PC-3 (cell line): Measurements from ENCODE around the gene JAKMIP2. TPM values are rescaled to one million over a fixed set of nuclear protein-coding genes. Genes with fewer than 3 reads are reported as not detected.

ENCODE experiments used
- ATAC-seq: fragments of 200-7000 bp; cut with Tn5 transposase; 2 replicates; pipeline ENCODE4 v1.9.1; 2020; ENCODE audit warnings: mild to moderate bottlenecking, moderate library complexity
- BruUV-seq: library from RNA; stranded (reverse); fragments of 400-500 nt; replicated peaks from 2 replicates; lab custom pipeline; 2021; lab: Mats Ljungman, UMichigan
- CTCF ChIA-PET: fragments of 300-600 bp; sonication (Branson Sonifier 250); formaldehyde crosslinking; loops from one replicate; lab custom pipeline; 2022; ENCODE audit warnings: antibody characterized with exemption; lab: Charles Lee
- POLR2A ChIA-PET: fragments of 300-600 bp; sonication (Branson Sonifier 250); formaldehyde crosslinking; loops from one replicate; lab custom pipeline; 2022; ENCODE audit warnings: antibody characterized with exemption; ENCODE audit not compliant: unreplicated experiment; lab: Charles Lee
- DNase-seq: peaks from one replicate; pipeline ENCODE4 v3.0.0-alpha.2; 2015
- H2AFZ ChIP-seq: fragments of 300-600 bp; sonication (generic); 2 replicates; pipeline ENCODE4 v1.6.0; 2016; ENCODE audit warnings: antibody characterized with exemption, low read length
- H3F3A ChIP-seq: fragments of 300-600 bp; sonication (generic); one replicate; pipeline ENCODE4 v1.6.0; 2017; ENCODE audit warnings: antibody characterized with exemption, low read length, control low read depth, mild to moderate bottlenecking; ENCODE audit not compliant: unreplicated experiment
- H3K27ac ChIP-seq: fragments of 300-600 bp; sonication (generic); 2 replicates; pipeline ENCODE4 v1.5.1; 2016; ENCODE audit warnings: mild to moderate bottlenecking, low read length
- H3K27me3 ChIP-seq: fragments of 300-600 bp; sonication (generic); 2 replicates; pipeline ENCODE4 v1.6.1; 2016; ENCODE audit warnings: low read length, mixed read lengths
- H3K36me3 ChIP-seq: fragments of 300-600 bp; sonication (generic); 2 replicates; pipeline ENCODE4 v1.6.1; 2016; ENCODE audit warnings: low read depth, mixed run types, low read length, mixed read lengths
- H3K4me1 ChIP-seq: fragments of 300-600 bp; sonication (generic); 2 replicates; pipeline ENCODE4 v1.5.1; 2016; ENCODE audit warnings: low read length; ENCODE audit not compliant: insufficient read depth
- H3K4me2 ChIP-seq: fragments of 300-600 bp; sonication (generic); 2 replicates; pipeline ENCODE4 v1.6.0; 2016; ENCODE audit warnings: low read length
- H3K4me3 ChIP-seq: fragments of 300-600 bp; sonication (generic); 2 replicates; pipeline ENCODE4 v1.5.1; 2016; ENCODE audit warnings: mild to moderate bottlenecking, low read length, mixed read lengths
- H3K79me2 ChIP-seq: fragments of 300-600 bp; sonication (generic); 2 replicates; pipeline ENCODE4 v1.6.1; 2017; ENCODE audit warnings: low read length, mixed read lengths
- H3K9ac ChIP-seq: fragments of 300-600 bp; sonication (generic); 2 replicates; pipeline ENCODE4 v1.6.0; 2016; ENCODE audit warnings: mild to moderate bottlenecking, low read length
- H3K9me2 ChIP-seq: fragments of 300-600 bp; sonication (generic); replicated peaks from 2 replicates; pipeline ENCODE4 v1.6.1; 2016; ENCODE audit warnings: mixed run types, low read length, mixed read lengths
- H3K9me3 ChIP-seq: fragments of 300-600 bp; sonication (generic); 2 replicates; pipeline ENCODE4 v1.6.1; 2016; ENCODE audit warnings: low read length, mixed read lengths
- H4K20me1 ChIP-seq: fragments of 300-600 bp; sonication (generic); 2 replicates; pipeline ENCODE4 v1.6.1; 2016; ENCODE audit warnings: low read length, mixed read lengths
- EZH2 ChIP-seq: fragments of 300-600 bp; sonication (generic); IDR thresholded peaks from one replicate; pipeline ENCODE4 v1.6.1; 2017; ENCODE audit warnings: antibody characterized with exemption, mild to moderate bottlenecking, low read length; ENCODE audit not compliant: unreplicated experiment
- EZH2phosphoT487 ChIP-seq: fragments of 300-600 bp; sonication (generic); IDR thresholded peaks from 2 replicates; pipeline ENCODE4 v1.6.1; 2018; ENCODE audit warnings: mild to moderate bottlenecking, antibody characterized with exemption, low read length, borderline replicate concordance
- intact Hi-C: fragments of 100-400 bp; cut with micrococcal nuclease; formaldehyde crosslinking; loops from 2 replicates; pipeline ENCODE4 v1.9.0; 2023
- total RNA-seq: library from RNA; depleted of rRNA; stranded (reverse); fragments of >200 nt; gene quantifications from 2 replicates; pipeline ENCODE4 v1.2.3, GENCODE V29; 2014
- TF ChIP-seq, protein P1 (sequence below): fragments of 300-600 bp; sonication (generic); conservative IDR thresholded peaks from 2 replicates; pipeline ENCODE4 v1.5.1; 2017; ENCODE audit warnings: antibody characterized with exemption, low read depth, mild to moderate bottlenecking, low read length

Gene JAKMIP2
- total RNA-seq, 1 experiment from 2014 or later: 0.15 TPM

DNA sequence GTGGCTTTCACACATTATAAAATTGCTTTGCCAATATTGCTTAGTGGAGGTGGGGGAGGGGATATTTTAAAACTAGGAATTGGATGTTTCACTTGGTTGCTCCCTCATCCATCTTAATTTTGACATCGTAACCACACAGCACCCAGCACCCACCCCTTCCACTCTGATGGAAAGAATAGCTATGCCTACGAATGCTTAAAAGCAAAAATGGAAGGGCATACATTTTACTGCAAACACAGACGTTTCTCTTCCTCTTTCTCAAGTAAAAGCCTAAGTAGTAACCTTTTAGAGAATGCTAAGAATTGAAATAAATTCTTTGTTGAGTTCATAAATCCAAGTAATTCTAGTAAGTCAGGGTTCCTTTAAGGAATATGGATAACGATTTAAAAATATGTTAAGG is 69.9 kb downstream of the JAKMIP2 start:
- Histone ChIP-seq H3F3A (no peaks in the 10 kb centered on the region), H3K4me2 (no peak overlapping the region), H3K4me3 (no peak overlapping the region), H4K20me1 (no peaks in the 10 kb centered on the region), H3K27ac (no peak overlapping the region), H3K4me1 (peaks cover 12% of the 10 kb centered on the region), H3K9me2 (no peaks in the 10 kb centered on the region), H3K27me3 (no peaks in the 10 kb centered on the region), H2AFZ (no peak overlapping the region), H3K9ac (no peak overlapping the region), H3K79me2 (no peaks in the 10 kb centered on the region), H3K36me3 (no peaks in the 10 kb centered on the region), H3K9me3 (no peaks in the 10 kb centered on the region)
- CTCF ChIA-PET: no interaction called here
- TF ChIP-seq EZH2 (no peak), EZH2phosphoT487 (no peak)
- TF ChIP-seq, protein P1, sequence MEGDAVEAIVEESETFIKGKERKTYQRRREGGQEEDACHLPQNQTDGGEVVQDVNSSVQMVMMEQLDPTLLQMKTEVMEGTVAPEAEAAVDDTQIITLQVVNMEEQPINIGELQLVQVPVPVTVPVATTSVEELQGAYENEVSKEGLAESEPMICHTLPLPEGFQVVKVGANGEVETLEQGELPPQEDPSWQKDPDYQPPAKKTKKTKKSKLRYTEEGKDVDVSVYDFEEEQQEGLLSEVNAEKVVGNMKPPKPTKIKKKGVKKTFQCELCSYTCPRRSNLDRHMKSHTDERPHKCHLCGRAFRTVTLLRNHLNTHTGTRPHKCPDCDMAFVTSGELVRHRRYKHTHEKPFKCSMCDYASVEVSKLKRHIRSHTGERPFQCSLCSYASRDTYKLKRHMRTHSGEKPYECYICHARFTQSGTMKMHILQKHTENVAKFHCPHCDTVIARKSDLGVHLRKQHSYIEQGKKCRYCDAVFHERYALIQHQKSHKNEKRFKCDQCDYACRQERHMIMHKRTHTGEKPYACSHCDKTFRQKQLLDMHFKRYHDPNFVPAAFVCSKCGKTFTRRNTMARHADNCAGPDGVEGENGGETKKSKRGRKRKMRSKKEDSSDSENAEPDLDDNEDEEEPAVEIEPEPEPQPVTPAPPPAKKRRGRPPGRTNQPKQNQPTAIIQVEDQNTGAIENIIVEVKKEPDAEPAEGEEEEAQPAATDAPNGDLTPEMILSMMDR: no peak
- BruUV-seq: no TSS peak
- intact Hi-C loops: no loop called here
- POLR2A ChIA-PET: no interaction called here
- DNase-seq (no peak), ATAC-seq (no peak)

DNA sequence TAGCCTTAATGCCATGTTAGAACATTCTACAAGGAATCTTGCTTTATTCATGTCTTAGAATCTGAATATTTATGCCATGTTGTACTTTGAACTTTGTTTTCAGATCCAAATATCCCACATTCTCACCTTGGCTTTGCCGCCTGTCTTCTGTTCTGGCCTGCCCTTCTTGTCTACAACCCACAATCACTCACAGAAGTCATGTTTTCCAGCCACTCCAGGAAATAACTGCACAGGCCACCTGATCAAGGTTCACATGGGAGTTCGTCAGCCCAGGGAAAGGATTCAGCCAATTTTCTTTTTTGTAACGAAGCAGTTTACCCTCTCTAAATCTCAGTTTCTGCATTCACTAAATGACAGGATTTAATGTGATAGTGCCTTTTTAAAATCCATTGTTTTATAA is 70.5 kb downstream of the JAKMIP2 start:
- TF ChIP-seq EZH2: no peak
- no peak for TF ChIP-seq EZH2phosphoT487
- TF ChIP-seq, protein P1: no peak
- Histone ChIP-seq H3K27me3 (no peaks in the 10 kb centered on the region), H2AFZ (no peak overlapping the region), H3K79me2 (no peaks in the 10 kb centered on the region), H3K9me3 (no peaks in the 10 kb centered on the region), H3K9ac (no peak overlapping the region), H3K4me1 (peaks cover 12% of the 10 kb centered on the region), H3F3A (no peaks in the 10 kb centered on the region), H3K36me3 (no peaks in the 10 kb centered on the region), H3K4me3 (no peak overlapping the region), H3K27ac (no peak overlapping the region), H3K9me2 (no peaks in the 10 kb centered on the region), H4K20me1 (no peaks in the 10 kb centered on the region), H3K4me2 (no peak overlapping the region)
- ATAC-seq (no peak), DNase-seq (no peak)
- intact Hi-C loops: no loop called here
- BruUV-seq: no TSS peak
- CTCF ChIA-PET: no interaction called here
- POLR2A ChIA-PET: no interaction called here

DNA sequence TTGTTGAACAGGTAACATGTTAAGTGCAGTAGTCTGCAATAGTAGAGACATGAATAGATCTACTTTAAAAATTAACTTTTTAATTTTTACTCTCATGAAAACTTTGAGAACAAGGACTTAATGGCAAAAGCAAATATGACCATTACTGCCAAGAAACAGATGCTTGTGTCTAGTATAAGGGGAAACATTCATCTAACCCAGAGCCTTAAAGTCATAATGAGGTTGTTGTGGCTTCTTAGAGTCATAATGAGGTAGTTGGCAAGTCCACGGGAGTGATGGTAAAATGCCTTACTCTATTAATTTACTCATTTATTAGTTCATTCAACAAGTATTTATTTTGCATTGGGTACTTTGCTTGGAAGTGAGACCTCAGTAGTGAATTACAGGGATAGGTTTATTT is 71.5 kb downstream of the JAKMIP2 start:
- intact Hi-C loops: no loop called here
- H3K4me3 ChIP-seq: no peak overlapping the region

More for the DNA sequence above, 71.5 kb downstream of the JAKMIP2 start:
- Histone ChIP-seq H3K9me3 (no peaks in the 10 kb centered on the region), H3K9me2 (no peaks in the 10 kb centered on the region), H3F3A (no peaks in the 10 kb centered on the region), H2AFZ (no peak overlapping the region), H3K79me2 (no peaks in the 10 kb centered on the region), H3K9ac (no peak overlapping the region), H3K27me3 (no peaks in the 10 kb centered on the region), H3K27ac (no peak overlapping the region), H3K4me2 (no peak overlapping the region), H3K36me3 (no peaks in the 10 kb centered on the region), H4K20me1 (no peaks in the 10 kb centered on the region), H3K4me1 (peaks cover 12% of the 10 kb centered on the region)
- ATAC-seq: no peak
- no peak for TF ChIP-seq EZH2phosphoT487
- TF ChIP-seq, protein P1: no peak
- no TSS peak for BruUV-seq
- ChIA-PET POLR2A (no interaction called here), CTCF (no interaction called here)
- no peak for DNase-seq
